ENCODE measurements around the gene MTR.

The MTR gene

GRCh38 chr1:236948381-236948780 is 153.3 kb downstream of the MTR start:
- Mint-ChIP-seq H3K27me3 (peaks cover 13% of the 10 kb centered on the region), H3K4me3 (no peak overlapping the region), H3K4me1 (ENCODE audit: low read depth) (no peaks in the 10 kb centered on the region), H3K27ac (no peak overlapping the region), H3K9me3 (peaks cover 5% of the 10 kb centered on the region), H3K36me3 (ENCODE audit: low read depth) (no peaks in the 10 kb centered on the region)

GRCh38 chr1:236948996-236949395 is 153.9 kb downstream of the MTR start:
- H3K27me3 Mint-ChIP-seq = peaks cover 13% of the 10 kb centered on the region
- no peak overlapping the region for H3K4me3 Mint-ChIP-seq
- no peak overlapping the region for H3K27ac Mint-ChIP-seq
- peaks cover 8% of the 10 kb centered on the region for H3K9me3 Mint-ChIP-seq
- no peaks in the 10 kb centered on the region for H3K36me3 Mint-ChIP-seq (ENCODE audit: low read depth)
- no peaks in the 10 kb centered on the region for H3K4me1 Mint-ChIP-seq (ENCODE audit: low read depth)

GRCh38 chr1:236950365-236950764 is 155.3 kb downstream of the MTR start:
- Mint-ChIP-seq H3K4me1 (ENCODE audit: low read depth) (no peaks in the 10 kb centered on the region), H3K27me3 (peaks cover 13% of the 10 kb centered on the region), H3K9me3 (peaks cover 8% of the 10 kb centered on the region), H3K36me3 (ENCODE audit: low read depth) (no peaks in the 10 kb centered on the region), H3K4me3 (no peak overlapping the region), H3K27ac (no peak overlapping the region)

- Mint-ChIP-seq H3K27me3 (peaks cover 9% of the 10 kb centered on the region), H3K36me3 (ENCODE audit: low read depth) (no peaks in the 10 kb centered on the region), H3K27ac (no peak overlapping the region), H3K4me3 (no peak overlapping the region), H3K9me3 (peaks cover 8% of the 10 kb centered on the region), H3K4me1 (ENCODE audit: low read depth) (no peaks in the 10 kb centered on the region)
Observed at GRCh38 chr1:236951672-236952071, 156.6 kb downstream of the MTR start.

- no peaks in the 10 kb centered on the region for H3K4me1 Mint-ChIP-seq (ENCODE audit: low read depth)
- H3K27me3 Mint-ChIP-seq = peaks cover 14% of the 10 kb centered on the region
- H3K9me3 Mint-ChIP-seq = peaks cover 8% of the 10 kb centered on the region
- H3K36me3 Mint-ChIP-seq (ENCODE audit: low read depth) = no peaks in the 10 kb centered on the region
- H3K27ac Mint-ChIP-seq = no peak overlapping the region
- H3K4me3 Mint-ChIP-seq = no peak overlapping the region
Observed at GRCh38 chr1:236952246-236953003, 157.3 kb downstream of the MTR start.

- Mint-ChIP-seq H3K4me1 (ENCODE audit: low read depth) (no peaks in the 10 kb centered on the region), H3K36me3 (ENCODE audit: low read depth) (no peaks in the 10 kb centered on the region), H3K27ac (no peak overlapping the region), H3K4me3 (no peak overlapping the region), H3K9me3 (peaks cover 8% of the 10 kb centered on the region), H3K27me3 (peaks cover 15% of the 10 kb centered on the region)
Observed at GRCh38 chr1:236953151-236953700, 158.1 kb downstream of the MTR start.

Measured in stimulated activated naive CD8-positive, alpha-beta T cell treated with anti-CD3 and anti-CD28 coated beads, Interleukin-15, Interleukin-2, amounts not matched to agents 100 ng/mL and 50 ng/mL, for 24 hours (primary cell).